H1 (cell line): Measurements from ENCODE around the gene EPB41L5. TPM values are rescaled to one million over a fixed set of nuclear protein-coding genes. Genes with fewer than 3 reads are reported as not detected.

Experiments
- CTCF ChIA-PET: fragments of 300-600 bp; sonication (Branson Sonifier 250); formaldehyde crosslinking; loops from one replicate; lab custom pipeline; 2021; ENCODE audit not compliant: partially characterized antibody; lab: Charles Lee
- POLR2A ChIA-PET: fragments of 300-600 bp; sonication (Branson Sonifier 250); formaldehyde crosslinking; loops from one replicate; lab custom pipeline; 2021; ENCODE audit warnings: inconsistent platforms; ENCODE audit not compliant: partially characterized antibody; lab: Charles Lee
- DNase-seq, 2 experiments: peaks; one replicate each; pipeline versions ENCODE4 v3.0.0 to v3.0.0-alpha.2; 2010 to 2022; ENCODE audit warnings: low spot score in 2 of 2, low read depth in 1 of 2, mixed read lengths in 1 of 2
- FAIRE-seq: peaks from 2 replicates; lab custom pipeline; 2011; peaks lifted over from hg19 to GRCh38; lab: Jason Lieb, UNC
- H2AFZ ChIP-seq: 2 replicates; pipeline ENCODE4 v1.8.1; 2012; ENCODE audit warnings: low read length, inconsistent platforms
- H2AK5ac ChIP-seq: 2 replicates; pipeline ENCODE4 v1.6.1; 2013; ENCODE audit warnings: low read depth, low read length
- H2BK120ac ChIP-seq: replicated peaks from 2 replicates; pipeline ENCODE3; 2013; ENCODE audit warnings: low read depth, low read length, inconsistent platforms
- H2BK12ac ChIP-seq: 2 replicates; pipeline ENCODE4 v1.6.1; 2013; ENCODE audit warnings: low read depth, low read length
- H2BK15ac ChIP-seq: 2 replicates; pipeline ENCODE4 v1.6.1; 2013; ENCODE audit warnings: low read length
- H2BK20ac ChIP-seq: 2 replicates; pipeline ENCODE4 v1.6.1; 2013; ENCODE audit warnings: low read length
- H2BK5ac ChIP-seq: 2 replicates; pipeline ENCODE4 v1.6.1; 2013; ENCODE audit warnings: low read depth, low read length
- H3K14ac ChIP-seq: 2 replicates; pipeline ENCODE4 v1.6.1; 2013; ENCODE audit warnings: inconsistent platforms; ENCODE audit not compliant: insufficient read length
- H3K18ac ChIP-seq: 2 replicates; pipeline ENCODE4 v1.6.1; 2013; ENCODE audit warnings: low read length; ENCODE audit errors: extremely low read depth
- H3K23ac ChIP-seq: 2 replicates; pipeline ENCODE4 v1.6.1; 2013; ENCODE audit warnings: inconsistent platforms; ENCODE audit not compliant: insufficient read length
- H3K23me2 ChIP-seq: 2 replicates; pipeline ENCODE4 v1.6.1; 2013; ENCODE audit warnings: low read depth, low read length
- H3K27ac ChIP-seq: 2 replicates; pipeline ENCODE4 v1.6.1; 2011; ENCODE audit warnings: low read depth, low read length, inconsistent platforms
- H3K27me3 ChIP-seq, 4 experiments: replicated peaks in 1 of 4; 1 replicate in 1 of 4; 2 replicates in 3 of 4; pipeline versions ENCODE4 v1.6.1 to v1.8.1; 2011 to 2013; ENCODE audit warnings: low read length in 3 of 4, mild to moderate bottlenecking in 3 of 4, inconsistent platforms in 2 of 4, mixed read lengths in 2 of 4, moderate library complexity in 1 of 4; ENCODE audit not compliant: control insufficient read depth in 3 of 4, insufficient read depth in 3 of 4; ENCODE audit errors: extremely low read depth in 1 of 4
- H3K36me3 ChIP-seq, 4 experiments: 2 replicates each; pipeline versions ENCODE4 v1.6.1 to v1.8.1; 2011 to 2013; ENCODE audit warnings: mild to moderate bottlenecking in 4 of 4, low read length in 3 of 4, moderate library complexity in 2 of 4, control low read depth in 1 of 4, inconsistent platforms in 1 of 4; ENCODE audit not compliant: insufficient read depth in 4 of 4, control insufficient read depth in 2 of 4
- H3K4ac ChIP-seq: replicated peaks from 2 replicates; pipeline ENCODE3; 2013; ENCODE audit warnings: low read length, low read depth, mixed read lengths, inconsistent platforms; ENCODE audit not compliant: insufficient read length
- H3K4me1 ChIP-seq, 4 experiments: replicated peaks in 1 of 4; 1 replicate in 1 of 4; 2 replicates in 3 of 4; pipeline versions ENCODE4 v1.6.1 to v1.8.1; 2011 to 2013; ENCODE audit warnings: low read length in 3 of 4, inconsistent platforms in 2 of 4, mixed read lengths in 1 of 4; ENCODE audit not compliant: insufficient read depth in 4 of 4, control insufficient read depth in 3 of 4
- H3K4me2 ChIP-seq, 2 experiments: 2 replicates each; pipeline versions ENCODE4 v1.6.1 to v1.8.1; 2011 to 2013; ENCODE audit warnings: low read depth in 2 of 2, low read length in 2 of 2, control low read depth in 1 of 2, inconsistent platforms in 1 of 2, mild to moderate bottlenecking in 1 of 2; ENCODE audit not compliant: insufficient read depth in 1 of 2
- H3K4me3 ChIP-seq, 4 experiments: fragments of 200-600, 300-600 bp in 1 of 4; sonication (generic), shearing (Covaris generic), sonication (Bioruptor Twin) in 1 of 4; 2 replicates each; pipeline versions ENCODE4 v1.5.1 to v1.8.1; 2011 to 2016; ENCODE audit warnings: low read length in 4 of 4, low read depth in 3 of 4, control low read depth in 2 of 4, inconsistent platforms in 2 of 4, mild to moderate bottlenecking in 2 of 4, mixed read lengths in 1 of 4, moderate library complexity in 1 of 4; ENCODE audit not compliant: insufficient read depth in 2 of 4; ENCODE audit errors: extremely low read depth in 1 of 4
- H3K56ac ChIP-seq: replicated peaks from 2 replicates; pipeline ENCODE3; 2013; ENCODE audit warnings: low read depth, mild to moderate bottlenecking, mixed read lengths, low read length, inconsistent platforms; ENCODE audit not compliant: insufficient read length
- H3K79me1 ChIP-seq: 2 replicates; pipeline ENCODE4 v1.6.1; 2013; ENCODE audit warnings: low read depth, low read length, control low read depth
- H3K79me2 ChIP-seq, 2 experiments: 2 replicates each; pipeline versions ENCODE4 v1.6.1 to v1.8.1; 2012 to 2013; ENCODE audit warnings: low read length in 2 of 2, mild to moderate bottlenecking in 2 of 2, inconsistent platforms in 1 of 2; ENCODE audit not compliant: insufficient read depth in 2 of 2, control insufficient read depth in 1 of 2
- H3K9ac ChIP-seq, 4 experiments: replicated peaks in 1 of 4; 1 replicate in 1 of 4; 2 replicates in 3 of 4; pipeline versions ENCODE4 v1.6.1 to v1.8.1; 2011 to 2013; ENCODE audit warnings: low read depth in 3 of 4, low read length in 3 of 4, control low read depth in 2 of 4, mild to moderate bottlenecking in 2 of 4, moderate library complexity in 2 of 4, inconsistent platforms in 1 of 4; ENCODE audit errors: extremely low read depth in 1 of 4
- H3K9me3 ChIP-seq, 2 experiments: 2 replicates each; pipeline versions ENCODE4 v1.6.1 to v1.8.1; 2012 to 2013; ENCODE audit warnings: mild to moderate bottlenecking in 2 of 2, moderate library complexity in 2 of 2, control low read depth in 1 of 2, inconsistent platforms in 1 of 2, low read depth in 1 of 2, low read length in 1 of 2, mixed read lengths in 1 of 2; ENCODE audit not compliant: insufficient read depth in 2 of 2
- H4K20me1 ChIP-seq, 2 experiments: replicated peaks in 1 of 2; 2 replicates each; pipeline versions ENCODE3 to v1.8.1; 2011 to 2013; ENCODE audit warnings: inconsistent platforms in 2 of 2, low read length in 2 of 2, mild to moderate bottlenecking in 1 of 2; ENCODE audit not compliant: insufficient read depth in 2 of 2, control insufficient read depth in 1 of 2
- H4K5ac ChIP-seq: 2 replicates; pipeline ENCODE4 v1.6.1; 2013; ENCODE audit warnings: low read length, low read depth, mixed read lengths, inconsistent platforms; ENCODE audit not compliant: insufficient read length
- H4K8ac ChIP-seq: 2 replicates; pipeline ENCODE4 v1.8.0; 2013; ENCODE audit warnings: mild to moderate bottlenecking, moderate library complexity, low read length, inconsistent platforms; ENCODE audit not compliant: insufficient read depth; ENCODE audit errors: extremely low read depth
- H4K91ac ChIP-seq: replicated peaks from 2 replicates; pipeline ENCODE3; 2013; ENCODE audit warnings: low read length, mixed read lengths, inconsistent platforms; ENCODE audit not compliant: insufficient read length
- BACH1 ChIP-seq: IDR thresholded peaks from 2 replicates; pipeline ENCODE4 v1.6.1; 2012; ENCODE audit warnings: low read length, improper control_type of control experiment
- CHD2 ChIP-seq: IDR thresholded peaks from 2 replicates; pipeline ENCODE4 v1.6.1; 2012; ENCODE audit warnings: low read length, improper control_type of control experiment
- E2F6 ChIP-seq: IDR thresholded peaks from 2 replicates; pipeline ENCODE4 v1.6.1; 2012; ENCODE audit warnings: inconsistent platforms
- EGR1 ChIP-seq: IDR thresholded peaks from 2 replicates; pipeline ENCODE4 v1.6.1; 2011; ENCODE audit warnings: low read depth, low read length, borderline replicate concordance
- EP300 ChIP-seq, 2 experiments: IDR thresholded peaks; 1 replicate in 1 of 2; 2 replicates in 1 of 2; pipeline ENCODE4 v1.6.1; 2011 to 2012; ENCODE audit warnings: low read depth in 2 of 2, low read length in 2 of 2, mild to moderate bottlenecking in 2 of 2, borderline replicate concordance in 1 of 2, inconsistent platforms in 1 of 2, moderate library complexity in 1 of 2
- GTF2F1 ChIP-seq: IDR thresholded peaks from 2 replicates; pipeline ENCODE4 v1.6.1; 2012; ENCODE audit warnings: low read depth, low read length, improper control_type of control experiment, borderline replicate concordance
- KDM1A ChIP-seq: fragments of 200-600, 300-600 bp; sonication (generic); IDR thresholded peaks from 2 replicates; pipeline ENCODE4 v1.7.1; 2016; ENCODE audit warnings: mild to moderate bottlenecking, low read length, borderline replicate concordance
- POU5F1 ChIP-seq: IDR thresholded peaks from 2 replicates; pipeline ENCODE4 v1.6.1; 2011; ENCODE audit warnings: low read depth, mild to moderate bottlenecking, low read length, moderate library complexity
- SP2 ChIP-seq: IDR thresholded peaks from 2 replicates; pipeline ENCODE4 v1.6.1; 2012; ENCODE audit warnings: mild to moderate bottlenecking, low read length, inconsistent platforms
- WGBS, 2 experiments: shearing (Covaris generic) in 1 of 2; methylation state at CpG; one replicate each; pipeline versions ENCODE4 v1.1.6 to v1.1.7; 2013 to 2015; ENCODE audit warnings: low lambda C conversion rate in 2 of 2, mixed read lengths in 2 of 2, inconsistent platforms in 1 of 2, low coverage in 1 of 2, missing lambda C conversion rate in 1 of 2; ENCODE audit not compliant: insufficient replicate concordance in 2 of 2, insufficient coverage in 1 of 2, insufficient read length in 1 of 2; ENCODE audit errors: extremely low coverage in 1 of 2, missing lambda C conversion rate in 1 of 2; 5-methylcytosine and 5-hydroxymethylcytosine counted together
- polyA plus RNA-seq, 7 experiments: library from polyadenylated mRNA; depleted of rRNA in 3 of 7; stranded (reverse) in 5 of 7; unstranded in 2 of 7; fragments of >200 nt in 5 of 7; fragments of 200-250 nt in 2 of 7; gene quantifications; 1 replicate in 5 of 7; 2 replicates in 1 of 7; 4 replicates in 1 of 7; pipeline versions ENCODE4 v1.2.1 to v1.2.3, GENCODE V29; 2011 to 2013; ENCODE audit warnings: missing spikeins in 2 of 7, mixed read lengths in 2 of 7
- total RNA-seq: library from RNA; stranded (reverse); fragmentation: NEBNext Ultra II Directional; extraction: Animal tissue kit (Norgen Biotek cat#: 25700); gene quantifications from 2 replicates; pipeline ENCODE4 v1.2.1, GENCODE V29; 2021

Gene EPB41L5
- total and polyA plus RNA-seq, 2 of the 8 experiments (the other 6 are each of a cell fraction or from before 2014, with no cell fraction given) = 13.5 to 32.3 TPM

GRCh38 chr2:120118018-120118417 is 105.1 kb downstream of the EPB41L5 start:
- Histone ChIP-seq H3K18ac (no peak overlapping the region), H2BK20ac (no peak overlapping the region), H3K27ac (no peak overlapping the region), H3K4me2 (no peak overlapping the region), H4K5ac (no peak overlapping the region), H3K23me2 (no peaks in the 10 kb centered on the region), H4K20me1 (no peaks in the 10 kb centered on the region), H3K56ac (no peak overlapping the region), H2BK5ac (no peak overlapping the region), H3K4ac (no peak overlapping the region), H3K14ac (no peak overlapping the region), H4K8ac (no peak overlapping the region), H3K4me3 (no peak overlapping the region), H3K4me1 (no peaks in the 10 kb centered on the region), H2BK12ac (no peak overlapping the region), H2AFZ (no peak overlapping the region), H3K27me3 (peaks cover 0 to 1% (median 0%) of the 10 kb centered on the region in 4 experiments; a peak in 1 of 7 replicates), H3K23ac (no peak overlapping the region), H3K79me2 (no peaks in the 10 kb centered on the region), H3K9me3 (0 out of 4 replicates have a peak, but pooled peaks cover 0 to 4% of the 10 kb centered on the region in 2 experiments), H2AK5ac (no peak overlapping the region), H2BK120ac (no peak overlapping the region), H3K79me1 (no peaks in the 10 kb centered on the region), H3K36me3 (peaks cover 0 to 7% (median 0%) of the 10 kb centered on the region in 4 experiments; a peak in 2 of 8 replicates), H4K91ac (no peak overlapping the region), H2BK15ac (no peak overlapping the region), H3K9ac (no peak overlapping the region)
- no peak for TF ChIP-seq E2F6
- no peak for TF ChIP-seq POU5F1
- TF ChIP-seq CHD2 = no peak
- TF ChIP-seq SP2 = no peak
- TF ChIP-seq BACH1 = no peak
- no peak for TF ChIP-seq GTF2F1
- TF ChIP-seq KDM1A = no peak
- TF ChIP-seq EGR1 = no peak
- no peak for TF ChIP-seq EP300 (IDR thresholded peaks at IDR 0.05; ENCODE audit: borderline replicate concordance in 1 of 2, low read depth in 2 of 2, low read length in 2 of 2)
- ChIA-PET POLR2A (no interaction called here), CTCF (interaction anchor here (1.7 kb wide), 1 partner anchor 57 kb away, joined by 6 read pairs; no protein-coding TSS in a partner anchor)
- WGBS, 2 experiments = 93% methylated on average over 3 of the region's 3 CpGs; no CpG with 5 or more reads in 1 of the 2 experiments
- FAIRE-seq (no peak), DNase-seq (no peak)
